HepG2 (cell line): ENCODE results near the gene NDUFB7. TPM values are rescaled to one million over a fixed set of nuclear protein-coding genes. Genes with fewer than 3 reads are reported as not detected.

Experiments used
- ATAC-seq: fragments of 200-7000 bp; cut with Tn5 transposase; 3 replicates; pipeline ENCODE4 v1.9.1; 2020; ENCODE audit warnings: mild to moderate bottlenecking, moderate library complexity
- BruUV-seq: library from RNA; stranded (reverse); fragments of 400-500 nt; replicated peaks from 2 replicates; lab custom pipeline; 2021; lab: Mats Ljungman, UMichigan
- CTCF ChIA-PET: fragments of 300-600 bp; formaldehyde crosslinking; extraction: SDS; loops from one replicate; lab custom pipeline; 2021; ENCODE audit warnings: low total read pairs, inconsistent platforms, low intra/inter-chr PET ratio; lab: Yijun Ruan, JAX
- POLR2A ChIA-PET: fragments of 350-600 bp; sonication (Branson Sonifier 250); formaldehyde crosslinking; loops from one replicate; lab custom pipeline; 2020; ENCODE audit warnings: antibody characterized with exemption, inconsistent platforms; lab: Yijun Ruan, JAX
- DNase-seq: peaks from one replicate; pipeline ENCODE4 v3.0.0-alpha.2; 2015; ENCODE audit warnings: low spot score
- FAIRE-seq: peaks from 3 replicates; lab custom pipeline; 2011; peaks lifted over from hg19 to GRCh38; lab: Jason Lieb, UNC
- H2AFZ ChIP-seq: one replicate; pipeline ENCODE4 v1.6.1; 2011; ENCODE audit warnings: low read length, inconsistent platforms
- H3K27ac ChIP-seq: fragments of 300-600 bp; 3 replicates; pipeline ENCODE4 v1.8.0; 2011; ENCODE audit warnings: mixed run types, mild to moderate bottlenecking, mixed read lengths, low read length, inconsistent platforms; ENCODE audit not compliant: insufficient read depth; ENCODE audit errors: extremely low read length
- H3K27me3 ChIP-seq, 2 experiments: fragments of 200-600 bp in 1 of 2; 2 replicates in 1 of 2; 3 replicates in 1 of 2; pipeline versions ENCODE4 v1.6.0 to v1.8.0; 2011; ENCODE audit warnings: low read length in 2 of 2, mild to moderate bottlenecking in 2 of 2, moderate library complexity in 2 of 2, inconsistent platforms in 1 of 2; ENCODE audit not compliant: insufficient read depth in 2 of 2, control insufficient read depth in 1 of 2
- H3K36me3 ChIP-seq, 2 experiments: fragments of 200-600 bp in 1 of 2; replicated peaks in 1 of 2; 2 replicates in 1 of 2; 3 replicates in 1 of 2; pipeline versions ENCODE4 v1.5.1 to v1.8.0; 2011; ENCODE audit warnings: low read length in 2 of 2, inconsistent platforms in 1 of 2; ENCODE audit not compliant: insufficient read depth in 2 of 2, control insufficient read depth in 1 of 2
- H3K4me1 ChIP-seq: 2 replicates; pipeline ENCODE4 v1.5.1; 2012; ENCODE audit warnings: low read length, inconsistent platforms; ENCODE audit not compliant: insufficient read depth
- H3K4me2 ChIP-seq: 2 replicates; pipeline ENCODE4 v1.6.0; 2011; ENCODE audit warnings: low read depth, low read length, inconsistent platforms
- H3K4me3 ChIP-seq, 3 experiments: fragments of 200-600 bp in 1 of 3; sonication (generic), shearing (Covaris generic) in 1 of 3; replicated peaks in 1 of 3; 2 replicates each; pipeline ENCODE4 v1.5.1; 2011 to 2016; ENCODE audit warnings: low read length in 3 of 3, inconsistent platforms in 2 of 3, low read depth in 2 of 3, mild to moderate bottlenecking in 2 of 3, control low read depth in 1 of 3, mixed read lengths in 1 of 3; ENCODE audit not compliant: insufficient read depth in 1 of 3
- H3K79me2 ChIP-seq: one replicate; pipeline ENCODE4 v1.6.1; 2011; ENCODE audit warnings: low read length, inconsistent platforms; ENCODE audit not compliant: insufficient read depth
- H3K9ac ChIP-seq: 2 replicates; pipeline ENCODE4 v1.6.0; 2011; ENCODE audit warnings: mild to moderate bottlenecking, low read depth, low read length, inconsistent platforms; ENCODE audit not compliant: insufficient read depth
- H3K9me3 ChIP-seq: 2 replicates; pipeline ENCODE4 v1.5.1; 2012; ENCODE audit warnings: mild to moderate bottlenecking, low read length
- H4K20me1 ChIP-seq: 2 replicates; pipeline ENCODE4 v1.6.0; 2011; ENCODE audit warnings: inconsistent platforms, mild to moderate bottlenecking, low read length, moderate library complexity; ENCODE audit not compliant: insufficient read depth
- GFI1 ChIP-seq: sonication (generic); formaldehyde crosslinking; IDR thresholded peaks from 2 replicates; pipeline ENCODE4 v1.5.0; 2020; ENCODE audit warnings: missing genetic modification reagents, mild to moderate bottlenecking, borderline replicate concordance
- GTF2F1 ChIP-seq: fragments of 150-350 bp; IDR thresholded peaks from 2 replicates; pipeline ENCODE4 v1.6.1; 2014; ENCODE audit warnings: low read length
- HOXA9 ChIP-seq: sonication (generic); formaldehyde crosslinking; IDR thresholded peaks from 2 replicates; pipeline ENCODE4 v1.8.1; 2022; ENCODE audit warnings: missing genetic modification reagents, mild to moderate bottlenecking, moderate library complexity, borderline replicate concordance
- MAF1 ChIP-seq: sonication (generic); formaldehyde crosslinking; IDR thresholded peaks from 2 replicates; pipeline ENCODE4 v1.5.0; 2020; ENCODE audit warnings: missing genetic modification reagents, borderline replicate concordance
- PAWR ChIP-seq: sonication (generic); formaldehyde crosslinking; IDR thresholded peaks from 2 replicates; pipeline ENCODE4 v1.4.0; 2020; ENCODE audit warnings: missing genetic modification reagents, mild to moderate bottlenecking, borderline replicate concordance
- SCMH1 ChIP-seq: sonication (generic); formaldehyde crosslinking; IDR thresholded peaks from 2 replicates; pipeline ENCODE4 v1.9.0; 2021; ENCODE audit warnings: missing genetic modification reagents, mild to moderate bottlenecking, borderline replicate concordance
- SPEN ChIP-seq: sonication (generic); formaldehyde crosslinking; IDR thresholded peaks from 2 replicates; pipeline ENCODE4 v1.5.1; 2020; ENCODE audit warnings: low read depth, mild to moderate bottlenecking, missing genetic modification reagents
- ZFP37 ChIP-seq: sonication (generic); formaldehyde crosslinking; IDR thresholded peaks from 2 replicates; pipeline ENCODE4 v1.4.0; 2020; ENCODE audit warnings: missing genetic modification reagents, borderline replicate concordance
- ZNF235 ChIP-seq: sonication (generic); formaldehyde crosslinking; IDR thresholded peaks from 2 replicates; pipeline ENCODE4 v1.8.1; 2023; ENCODE audit warnings: mild to moderate bottlenecking, missing genetic modification reagents, borderline replicate concordance
- ZNF274 ChIP-seq: sonication (generic); formaldehyde crosslinking; IDR thresholded peaks from 2 replicates; pipeline ENCODE4 v1.5.1; 2020; ENCODE audit warnings: mild to moderate bottlenecking, missing genetic modification reagents
- ZNF83 ChIP-seq: sonication (generic); formaldehyde crosslinking; IDR thresholded peaks from 2 replicates; pipeline ENCODE4 v1.4.0; 2020; ENCODE audit warnings: missing genetic modification reagents, mild to moderate bottlenecking, borderline replicate concordance
- WGBS: methylation state at CpG from one replicate; pipeline ENCODE4 v1.1.6; 2017; ENCODE audit warnings: low lambda C conversion rate; 5-methylcytosine and 5-hydroxymethylcytosine counted together
- in situ Hi-C: cut with HindIII; loops from 2 replicates; pipeline ENCODE4 v1.10.0; 2017; ENCODE audit warnings: low pct_unique_long_range_greater_than_20kb; ENCODE audit not compliant: extremely low pct_ligation_motif_present
- intact Hi-C: fragments of 100-400 bp; cut with micrococcal nuclease; formaldehyde crosslinking; loops from one replicate; pipeline ENCODE4 v1.10.0; 2022; ENCODE audit not compliant: unreplicated experiment
- polyA plus RNA-seq, 8 experiments: library from polyadenylated mRNA; depleted of rRNA in 3 of 8; stranded (reverse) in 7 of 8; unstranded in 1 of 8; fragments of >200 nt; fragmentation: Illumina TruSeq in 4 of 8; extraction: Trizol in 4 of 8; gene quantifications; 2 replicates each; pipeline versions ENCODE4 v1.2.1 to v1.2.3, GENCODE V29; 2011 to 2016; ENCODE audit warnings: low read depth in 4 of 8, missing spikeins in 1 of 8, mixed read lengths in 1 of 8; ENCODE audit not compliant: insufficient read depth in 1 of 8
- total RNA-seq, 5 experiments: library from RNA; depleted of rRNA; stranded (reverse); fragments of >200 nt; fragmentation: Illumina TruSeq; extraction: Trizol; gene quantifications; 2 replicates each; pipeline ENCODE4 v1.2.3, GENCODE V29; 2016; ENCODE audit warnings: low read depth in 1 of 5
- TF ChIP-seq, protein P1 (sequence below): sonication (generic); formaldehyde crosslinking; IDR thresholded peaks from 2 replicates; pipeline ENCODE4 v1.9.0; 2021; ENCODE audit warnings: missing genetic modification reagents, borderline replicate concordance
- TF ChIP-seq, protein P2 (sequence below): fragments of 450-650 bp; IDR thresholded peaks from 2 replicates; pipeline ENCODE4 v1.6.1; 2017

The NDUFB7 gene
- total and polyA plus RNA-seq, 2 of the 13 experiments (the other 11 are each of a cell fraction or from before 2014, with no cell fraction given) = 156 to 198 TPM

DNA sequence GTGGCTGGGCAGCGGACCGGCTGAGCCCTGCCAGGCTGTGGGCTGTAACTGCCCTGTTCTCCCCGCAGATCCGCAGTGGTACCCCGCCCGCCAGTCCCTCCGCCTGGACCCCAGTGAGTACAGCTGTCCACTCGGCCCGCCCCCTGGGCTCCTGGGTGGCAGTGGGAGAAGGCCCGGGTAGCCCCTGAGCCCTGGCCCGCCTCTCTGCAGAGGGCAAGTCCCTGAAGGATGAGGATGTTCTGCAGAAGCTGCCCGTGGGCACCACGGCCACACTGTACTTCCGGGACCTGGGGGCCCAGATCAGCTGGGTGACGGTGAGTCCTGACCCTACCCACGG, 8.3 kb downstream of the NDUFB7 start:
- Histone ChIP-seq H3K36me3 (peaks cover 4 to 19% of the 10 kb centered on the region in 2 experiments; a peak in 3 of 5 replicates), H4K20me1 (no peaks in the 10 kb centered on the region; the same call in 1 of the 2 replicates), H3K4me1 (peaks cover 3% of the 10 kb centered on the region; the same call in 1 of the 2 replicates), H3K4me2 (no peak overlapping the region), H3K9me3 (no peaks in the 10 kb centered on the region), H3K27me3 (no peaks in the 10 kb centered on the region), H2AFZ (no peak overlapping the region), H3K79me2 (peaks cover 16% of the 10 kb centered on the region), H3K9ac (no peak overlapping the region), H3K27ac (no peak overlapping the region), H3K4me3 (no peak overlapping the region)
- ChIA-PET POLR2A (no interaction called here), CTCF (no interaction called here)
- ATAC-seq (no peak; the same call in 2 of the 3 replicates), FAIRE-seq (no peak), DNase-seq (no peak)
- TF ChIP-seq, protein P1, sequence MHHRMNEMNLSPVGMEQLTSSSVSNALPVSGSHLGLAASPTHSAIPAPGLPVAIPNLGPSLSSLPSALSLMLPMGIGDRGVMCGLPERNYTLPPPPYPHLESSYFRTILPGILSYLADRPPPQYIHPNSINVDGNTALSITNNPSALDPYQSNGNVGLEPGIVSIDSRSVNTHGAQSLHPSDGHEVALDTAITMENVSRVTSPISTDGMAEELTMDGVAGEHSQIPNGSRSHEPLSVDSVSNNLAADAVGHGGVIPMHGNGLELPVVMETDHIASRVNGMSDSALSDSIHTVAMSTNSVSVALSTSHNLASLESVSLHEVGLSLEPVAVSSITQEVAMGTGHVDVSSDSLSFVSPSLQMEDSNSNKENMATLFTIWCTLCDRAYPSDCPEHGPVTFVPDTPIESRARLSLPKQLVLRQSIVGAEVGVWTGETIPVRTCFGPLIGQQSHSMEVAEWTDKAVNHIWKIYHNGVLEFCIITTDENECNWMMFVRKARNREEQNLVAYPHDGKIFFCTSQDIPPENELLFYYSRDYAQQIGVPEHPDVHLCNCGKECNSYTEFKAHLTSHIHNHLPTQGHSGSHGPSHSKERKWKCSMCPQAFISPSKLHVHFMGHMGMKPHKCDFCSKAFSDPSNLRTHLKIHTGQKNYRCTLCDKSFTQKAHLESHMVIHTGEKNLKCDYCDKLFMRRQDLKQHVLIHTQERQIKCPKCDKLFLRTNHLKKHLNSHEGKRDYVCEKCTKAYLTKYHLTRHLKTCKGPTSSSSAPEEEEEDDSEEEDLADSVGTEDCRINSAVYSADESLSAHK (CRISPR knock-in tag) = no peak
- no peak for TF ChIP-seq GFI1 (CRISPR knock-in tag)
- BruUV-seq = no TSS peak
- intact Hi-C loops (no loop called here), in situ Hi-C loops (no loop called here)
- 97% methylated on average over 3 of the region's 16 CpGs for WGBS

DNA sequence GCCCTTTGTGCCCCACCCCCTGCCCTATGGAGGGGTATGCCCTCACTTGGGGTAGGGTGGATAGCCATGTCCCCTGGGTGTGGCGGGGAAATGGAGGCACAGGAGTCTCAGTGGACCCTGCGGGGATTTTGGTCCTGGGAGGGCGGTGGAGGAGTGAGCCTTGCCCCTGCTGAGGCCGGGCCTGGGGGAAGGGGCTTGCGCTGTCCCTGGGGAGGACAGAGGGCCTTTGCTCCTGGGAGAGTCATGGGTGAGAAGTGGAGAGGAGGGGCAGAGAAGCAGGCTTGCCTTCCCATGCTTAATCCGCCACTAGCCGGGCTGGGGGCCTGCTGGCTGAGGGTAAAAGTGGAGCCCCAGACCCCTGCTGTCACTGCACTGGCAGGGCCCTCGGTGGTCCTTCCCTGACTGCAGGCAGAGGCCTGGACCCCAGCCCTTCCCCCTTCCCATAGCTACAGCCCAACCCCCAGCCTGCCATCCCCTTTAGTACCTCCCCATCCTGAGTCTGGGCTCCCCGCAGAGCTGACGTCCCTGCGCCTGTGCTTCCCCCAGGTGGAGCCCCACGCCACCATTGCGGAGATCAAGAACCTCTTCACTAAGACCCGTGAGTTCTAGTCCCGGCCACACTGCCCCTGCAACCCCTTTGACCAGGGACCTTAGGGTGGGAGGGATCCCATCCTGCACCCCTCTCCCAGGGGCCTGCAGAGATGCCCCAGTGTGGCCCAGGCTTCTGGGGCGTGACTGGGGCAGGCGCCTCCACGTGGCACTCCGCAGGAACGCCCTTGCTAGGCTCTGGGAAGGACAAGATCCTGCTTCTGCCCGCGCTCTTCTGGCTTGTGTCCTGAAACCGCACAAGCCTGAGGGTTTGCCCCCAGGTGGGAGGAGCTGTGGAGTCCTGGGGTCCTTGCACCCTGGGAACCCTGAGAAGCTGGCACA, 8.9 kb downstream of the NDUFB7 start:
- Histone ChIP-seq H3K9me3 (no peaks in the 10 kb centered on the region), H3K9ac (no peak overlapping the region), H4K20me1 (no peaks in the 10 kb centered on the region; the same call in 1 of the 2 replicates), H3K36me3 (peaks cover 7 to 15% of the 10 kb centered on the region in 2 experiments; a peak in 3 of 5 replicates), H3K27ac (no peak overlapping the region), H3K4me2 (no peak overlapping the region), H3K27me3 (no peaks in the 10 kb centered on the region), H2AFZ (no peak overlapping the region), H3K4me3 (no peak overlapping the region), H3K79me2 (peaks cover 23% of the 10 kb centered on the region), H3K4me1 (no peaks in the 10 kb centered on the region)
- intact Hi-C loops = no loop called here
- WGBS = 100% methylated on average over 3 of the region's 23 CpGs
- DNase-seq = no peak
- in situ Hi-C loops = no loop called here
- ATAC-seq = no peak
- CTCF ChIA-PET = no interaction called here
- POLR2A ChIA-PET = no interaction called here
- no peak for FAIRE-seq
- BruUV-seq = no TSS peak
- no peak for TF ChIP-seq ZNF274
- no peak for TF ChIP-seq SCMH1 (CRISPR knock-in tag)
- TF ChIP-seq, protein P2, sequence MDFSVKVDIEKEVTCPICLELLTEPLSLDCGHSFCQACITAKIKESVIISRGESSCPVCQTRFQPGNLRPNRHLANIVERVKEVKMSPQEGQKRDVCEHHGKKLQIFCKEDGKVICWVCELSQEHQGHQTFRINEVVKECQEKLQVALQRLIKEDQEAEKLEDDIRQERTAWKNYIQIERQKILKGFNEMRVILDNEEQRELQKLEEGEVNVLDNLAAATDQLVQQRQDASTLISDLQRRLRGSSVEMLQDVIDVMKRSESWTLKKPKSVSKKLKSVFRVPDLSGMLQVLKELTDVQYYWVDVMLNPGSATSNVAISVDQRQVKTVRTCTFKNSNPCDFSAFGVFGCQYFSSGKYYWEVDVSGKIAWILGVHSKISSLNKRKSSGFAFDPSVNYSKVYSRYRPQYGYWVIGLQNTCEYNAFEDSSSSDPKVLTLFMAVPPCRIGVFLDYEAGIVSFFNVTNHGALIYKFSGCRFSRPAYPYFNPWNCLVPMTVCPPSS = no peak
- no peak for TF ChIP-seq MAF1 (CRISPR knock-in tag)
- no peak for TF ChIP-seq GTF2F1
- TF ChIP-seq PAWR (CRISPR knock-in tag) = no peak
- no peak for TF ChIP-seq HOXA9
- TF ChIP-seq ZNF235 (CRISPR knock-in tag) = no peak
- TF ChIP-seq SPEN (CRISPR knock-in tag) = no peak
- TF ChIP-seq ZFP37 (CRISPR knock-in tag) = no peak
- no peak for TF ChIP-seq ZNF83
